ENCODE results near the gene PHACTR1.
A peak's percentile ranks its signal among the peaks of the same experiment; 100 is the strongest.

Gene PHACTR1

GRCh38 chr6:12804952-12805645, 88.5 kb downstream of the PHACTR1 start:
- no peak for DNase-seq

DNA sequence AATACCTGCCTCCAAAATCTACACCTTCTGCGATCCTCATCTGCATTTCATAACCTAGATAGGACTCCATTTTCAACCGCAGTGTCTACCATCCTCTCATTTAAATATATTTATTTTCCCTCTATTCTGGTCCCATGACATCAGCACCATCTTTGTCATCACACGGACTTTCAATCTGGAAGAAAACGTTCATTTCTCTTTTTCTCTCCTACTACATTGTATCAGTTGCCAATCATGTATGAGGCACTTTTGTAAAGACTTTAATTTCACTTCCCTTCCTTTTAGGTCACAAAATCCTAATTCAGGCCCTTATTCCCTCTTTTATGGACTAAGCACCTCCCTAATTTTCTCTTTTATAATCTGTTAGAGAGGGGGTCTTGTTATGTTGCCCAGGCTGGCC, 89.6 kb downstream of the PHACTR1 start:
- no peak for DNase-seq

DNA sequence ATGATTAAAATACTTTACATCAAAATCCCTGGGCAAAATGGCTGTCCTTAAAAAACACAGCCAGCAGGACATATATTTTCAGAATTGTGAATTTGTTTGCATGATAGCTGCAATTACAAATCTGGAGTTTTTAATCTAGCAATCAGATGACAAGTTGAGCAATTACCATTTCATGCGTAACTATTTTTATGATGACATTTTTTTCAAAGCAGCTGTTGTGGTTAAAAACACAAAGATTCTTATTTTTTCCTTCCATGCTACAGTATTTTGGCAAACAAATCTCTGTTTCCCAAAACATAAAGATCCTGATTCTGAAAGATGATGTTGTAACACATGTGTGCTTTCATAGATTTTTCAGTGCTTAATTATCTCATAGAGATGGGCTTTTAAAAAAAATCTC, 90.2 kb downstream of the PHACTR1 start:
- DNase-seq, result no peak

DNA sequence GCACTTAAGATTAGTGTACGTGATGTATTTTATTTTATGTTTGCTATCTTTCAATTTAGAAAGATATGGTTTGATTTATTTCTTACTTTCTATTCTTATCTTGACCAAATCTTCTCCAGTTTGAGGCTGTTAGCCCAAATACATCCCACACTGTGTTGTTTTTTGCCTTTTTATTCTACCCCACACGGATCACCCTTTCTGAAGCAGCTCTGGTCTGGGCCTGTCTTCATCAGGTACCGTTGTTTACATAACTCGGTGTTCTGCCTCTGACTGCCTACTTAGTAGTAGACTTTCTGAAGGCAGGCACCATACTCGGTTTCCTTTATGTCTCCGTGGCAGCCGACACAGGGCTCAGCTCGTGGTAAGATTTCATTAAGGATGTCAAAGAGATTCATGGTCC, 95.0 kb downstream of the PHACTR1 start:
- no peak for DNase-seq

DNA sequence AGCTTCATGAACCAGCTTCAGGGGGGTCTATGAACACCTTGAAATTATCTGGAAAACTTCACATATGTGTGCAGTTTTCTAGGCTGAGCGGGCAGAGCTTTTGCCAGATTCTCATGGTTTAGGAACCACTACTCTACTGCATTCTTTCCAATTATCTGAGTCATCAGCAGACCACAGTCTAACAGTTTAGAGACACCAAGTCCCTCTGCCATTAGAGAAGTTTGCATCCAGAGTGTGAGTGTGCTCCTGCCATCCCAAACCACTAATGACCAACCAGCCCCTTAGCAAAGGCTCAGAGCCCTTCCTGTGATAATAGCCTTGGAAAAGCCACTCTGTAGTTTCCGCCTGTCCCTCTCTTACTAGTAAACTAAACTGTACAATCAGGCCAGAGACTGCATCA, 96.8 kb downstream of the PHACTR1 start:
- no peak for DNase-seq

DNA sequence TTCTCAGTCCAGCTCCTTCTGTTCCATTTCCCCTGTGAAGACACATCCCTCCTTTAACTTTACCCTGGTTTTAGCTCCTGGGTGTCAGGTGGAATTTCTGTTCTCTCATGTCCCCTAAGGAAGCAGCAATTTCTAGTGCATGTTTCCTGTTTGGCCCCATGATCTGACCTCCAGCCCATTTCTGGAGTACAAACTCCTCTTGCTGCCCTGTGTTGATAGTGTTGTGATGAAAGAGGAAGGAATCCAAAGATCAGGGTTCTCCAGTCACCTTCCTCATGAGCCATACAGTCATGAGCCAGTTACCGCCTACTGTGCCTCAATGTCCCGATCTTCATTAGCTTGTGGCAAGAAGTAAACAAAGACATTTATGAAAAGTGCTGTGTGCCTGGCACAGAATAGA, 97.4 kb downstream of the PHACTR1 start:
- DNase-seq, result no peak

- no peak for DNase-seq
Observed at GRCh38 chr6:12815089-12815488, 98.5 kb downstream of the PHACTR1 start.

- no peak for DNase-seq
Observed at GRCh38 chr6:12815884-12816600, 99.5 kb downstream of the PHACTR1 start.

GRCh38 chr6:12818324-12818723, 101.8 kb downstream of the PHACTR1 start:
- peak; percentile 37 to 49 for DNase-seq

GRCh38 chr6:12823847-12824246, 107.3 kb downstream of the PHACTR1 start:
- DNase-seq, result no peak

- no peak for DNase-seq
Observed at GRCh38 chr6:12826584-12826983, 110.0 kb downstream of the PHACTR1 start.

GRCh38 chr6:12827921-12828320, 111.4 kb downstream of the PHACTR1 start:
- DNase-seq, result no peak

DNA sequence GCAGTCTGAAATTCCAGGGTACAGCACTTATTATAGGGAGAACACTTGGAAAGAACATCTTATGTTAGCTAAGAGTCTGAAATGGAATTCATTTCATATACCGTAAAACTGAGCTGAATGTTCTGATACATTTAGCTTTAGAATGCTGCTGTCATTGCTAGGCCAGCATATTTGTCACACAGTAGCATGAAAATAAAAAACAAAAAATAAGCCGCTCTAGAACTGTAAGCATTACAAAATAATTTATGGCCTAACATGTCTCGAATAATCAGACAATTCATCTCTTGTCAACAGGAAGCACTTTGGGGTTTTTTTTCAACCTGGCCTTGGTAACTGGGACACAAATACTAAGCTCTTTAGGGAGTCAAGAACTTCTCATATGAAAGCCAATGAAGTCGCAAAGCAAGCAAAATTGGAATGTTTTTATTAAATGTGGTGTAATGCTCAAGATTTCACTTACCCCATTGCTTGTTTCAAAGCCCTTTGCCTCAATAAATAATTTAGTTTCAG, 115.7 kb downstream of the PHACTR1 start:
- DNase-seq, result no peak

DNA sequence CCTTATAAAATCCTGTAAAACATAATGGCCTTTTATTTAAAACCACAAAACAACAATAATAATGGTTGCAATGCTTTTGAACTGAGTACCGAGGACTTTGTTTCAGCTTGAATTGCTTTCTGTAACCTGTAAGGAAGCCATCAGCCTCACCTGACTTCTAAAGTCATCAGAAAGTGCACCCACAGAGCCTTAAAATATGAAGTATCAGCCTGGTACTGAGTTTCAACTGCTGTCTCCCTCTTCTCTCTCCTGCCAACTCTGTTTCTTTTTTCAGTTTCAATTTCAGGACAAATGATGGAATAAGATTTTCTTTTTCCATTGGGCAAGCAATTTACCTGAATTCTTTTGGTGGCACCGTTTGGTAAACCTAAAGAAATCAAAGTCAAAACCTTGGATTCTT, 119.4 kb downstream of the PHACTR1 start:
- no peak for DNase-seq

GRCh38 chr6:12841619-12842018, 125.1 kb downstream of the PHACTR1 start:
- no peak for DNase-seq

- DNase-seq, result no peak
Observed at GRCh38 chr6:12842114-12842513, 125.5 kb downstream of the PHACTR1 start.

- no peak for DNase-seq
Observed at GRCh38 chr6:12842658-12843057, 126.1 kb downstream of the PHACTR1 start.

- DNase-seq, result peak; percentile 23 to 43
Observed at GRCh38 chr6:12844284-12845223, 128.0 kb downstream of the PHACTR1 start.

- no peak for DNase-seq
Observed at GRCh38 chr6:12845224-12846004, 128.8 kb downstream of the PHACTR1 start.

DNA sequence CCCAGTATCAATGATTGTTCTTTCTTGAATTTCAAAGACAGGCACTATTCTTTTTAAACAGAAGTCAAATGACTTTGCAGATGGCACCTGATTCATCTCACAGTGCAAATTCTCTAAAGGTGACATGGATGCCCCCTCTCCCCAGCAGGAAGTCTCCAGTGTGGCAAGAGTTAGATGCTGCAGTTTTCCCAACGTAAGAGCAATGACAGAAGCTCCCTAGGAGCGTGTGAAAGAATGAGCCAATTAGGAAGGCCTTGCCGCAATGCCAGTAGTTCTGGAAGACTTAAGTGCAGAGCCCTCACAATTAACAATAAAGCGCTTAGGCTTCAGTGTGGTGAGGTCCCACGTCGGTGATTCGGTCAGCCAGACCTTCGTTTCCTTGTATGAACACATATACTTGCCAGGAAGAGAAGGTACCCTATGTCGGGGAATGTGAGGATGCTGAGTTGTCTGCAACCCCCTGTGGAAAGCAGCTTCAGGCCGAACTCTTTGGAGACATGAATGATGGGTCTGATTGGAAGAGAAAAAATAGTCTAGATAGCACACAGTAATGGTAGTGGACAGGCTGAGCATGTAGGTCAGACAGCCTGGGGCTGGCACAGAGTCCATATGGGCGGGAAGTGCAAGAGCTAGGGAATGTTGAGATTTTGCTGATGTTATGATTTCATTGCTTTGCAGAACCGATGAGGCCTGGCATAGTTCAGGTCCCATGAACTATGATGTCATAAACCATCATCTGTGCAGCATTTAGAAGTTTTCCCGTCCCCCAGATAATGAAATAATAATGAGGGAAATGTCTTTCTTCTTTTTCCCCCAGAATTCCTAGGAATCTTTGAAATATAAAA, 132.6 kb downstream of the PHACTR1 start:
- no peak for DNase-seq

DNA sequence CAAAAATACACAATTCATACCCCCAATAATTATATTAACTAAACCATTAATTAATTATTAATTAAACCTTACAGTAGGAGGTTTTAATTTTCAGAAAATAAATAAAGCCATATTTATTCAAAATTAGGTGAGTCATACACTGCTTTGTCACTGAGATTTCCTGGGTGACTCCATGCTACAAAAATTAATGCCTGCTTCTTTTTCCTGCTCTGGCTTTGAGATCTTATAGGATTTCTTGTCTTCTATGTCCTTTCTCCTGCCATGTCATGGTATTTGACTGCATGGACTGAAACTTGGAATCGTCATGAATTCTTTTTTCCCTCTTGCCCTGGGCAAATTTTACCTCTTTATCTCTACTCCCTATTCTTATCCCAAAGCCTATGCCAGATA, 133.2 kb downstream of the PHACTR1 start:
- DNase-seq, result no peak

Data from AML-193 (cell line).